Measurements from ENCODE around the gene PTPN11.
"Not testable (repeated sequence)": the region's sequence is repeated elsewhere in the genome, so short reads cannot be mapped to it uniquely, and the experiment has no call there.

The PTPN11 gene

DNA sequence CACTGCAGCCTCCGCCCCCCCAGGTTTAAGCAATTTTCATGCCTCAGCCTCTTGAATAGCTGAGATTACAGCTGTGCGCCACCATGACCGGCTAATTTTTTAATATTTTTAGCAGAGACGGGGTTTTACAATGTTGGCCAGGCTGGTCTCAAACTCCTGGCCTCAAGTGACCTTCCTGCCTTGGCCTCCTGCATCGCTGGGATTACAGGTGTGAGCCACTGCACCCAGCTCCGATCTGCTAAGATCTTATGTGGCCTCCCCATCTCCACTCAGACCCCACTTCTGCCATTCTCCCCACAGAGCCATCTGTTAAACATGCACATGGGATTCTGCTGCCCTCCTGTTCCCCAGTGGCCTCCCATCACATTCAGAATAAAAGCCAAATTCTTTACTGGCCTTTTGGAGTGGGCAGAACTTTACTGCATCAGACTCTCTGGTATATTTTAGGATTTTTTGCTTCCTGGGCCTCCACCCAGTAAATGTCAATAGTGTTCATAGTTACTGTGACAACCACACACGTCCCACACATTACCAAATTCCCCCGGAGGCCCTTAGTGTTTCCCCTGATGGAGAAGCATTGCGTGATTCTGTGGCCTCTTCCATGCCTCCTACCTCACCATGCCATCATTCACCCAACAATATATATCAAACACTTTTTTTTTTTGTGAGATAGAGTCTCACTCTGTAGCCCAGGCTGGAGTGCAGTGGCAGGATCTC lies 96.3 kb downstream of the PTPN11 start:
- no peaks in the 10 kb centered on the region for H3K4me1 ChIP-seq (ENCODE audit: control insufficient read depth, insufficient read depth, low read length)
- no peaks in the 10 kb centered on the region for H3K36me3 ChIP-seq (ENCODE audit: control insufficient read depth, insufficient read depth, low read length)
- no peak overlapping the region for H3K9ac ChIP-seq (ENCODE audit: low read depth, low read length)
- no peaks in the 10 kb centered on the region for H3K9me3 ChIP-seq (ENCODE audit: control insufficient read depth, insufficient read depth, low read length)
- no peak overlapping the region for H3K27ac ChIP-seq (ENCODE audit: low read depth, low read length)
- H3K27me3 ChIP-seq (ENCODE audit: control insufficient read depth, insufficient read depth, low read length): no peaks in the 10 kb centered on the region
- no peak overlapping the region for H3K4me3 ChIP-seq (ENCODE audit: low read depth, low read length)

DNA sequence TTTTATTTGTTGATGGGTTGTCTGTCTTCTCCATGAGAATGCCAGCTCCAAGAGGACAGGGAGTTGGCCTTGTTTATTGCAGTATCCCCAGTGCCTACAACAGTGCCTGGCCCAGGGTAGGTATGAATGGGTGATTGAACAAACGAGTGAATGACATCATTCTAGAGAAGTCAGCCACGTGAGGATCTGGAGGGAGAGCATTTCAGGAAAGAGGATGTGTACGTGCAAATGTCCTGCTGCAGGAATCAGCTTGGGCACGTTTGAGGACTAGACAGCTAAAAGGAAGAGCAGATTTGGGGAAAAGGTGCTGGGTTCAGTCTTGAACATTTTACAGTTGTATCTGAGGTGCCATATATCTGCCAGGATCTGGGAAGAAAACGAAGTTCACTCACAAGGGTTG lies 97.1 kb downstream of the PTPN11 start:
- no peaks in the 10 kb centered on the region for H3K9me3 ChIP-seq (ENCODE audit: control insufficient read depth, insufficient read depth, low read length)

DNA sequence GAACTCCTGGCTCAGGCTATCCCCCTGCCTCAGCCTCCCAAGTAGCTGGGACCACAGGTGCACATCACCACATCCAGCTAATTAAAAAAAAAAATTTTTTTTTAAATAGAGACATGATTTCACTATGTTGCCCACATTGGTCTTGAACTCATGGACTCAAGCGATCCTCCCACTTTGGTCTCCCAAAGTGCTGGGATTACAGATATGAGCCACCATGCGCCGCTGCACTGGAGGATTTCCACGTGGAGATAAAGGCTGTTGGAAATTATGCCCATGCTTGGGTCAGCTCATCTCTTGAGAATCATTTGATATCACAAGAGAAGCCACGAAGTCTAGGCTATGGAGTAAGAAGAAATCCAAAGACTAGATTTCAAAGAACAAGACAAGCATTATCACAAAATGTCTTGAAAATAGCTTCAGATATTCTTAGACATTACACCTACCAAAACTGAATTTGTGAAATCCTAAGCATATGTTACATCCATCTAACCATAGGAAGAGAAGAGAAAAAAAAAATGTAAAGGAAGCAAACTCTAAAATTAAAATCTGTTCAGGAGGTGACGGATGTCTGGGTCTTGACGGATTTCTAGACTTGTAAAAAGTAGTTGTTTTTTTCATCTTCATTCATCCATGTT lies 99.1 kb downstream of the PTPN11 start:
- Histone ChIP-seq H3K36me3 (ENCODE audit: control insufficient read depth, insufficient read depth, low read length) (no peaks in the 10 kb centered on the region), H3K4me1 (ENCODE audit: control insufficient read depth, insufficient read depth, low read length) (no peaks in the 10 kb centered on the region), H3K9me3 (ENCODE audit: control insufficient read depth, insufficient read depth, low read length) (no peaks in the 10 kb centered on the region), H3K27me3 (ENCODE audit: control insufficient read depth, insufficient read depth, low read length) (no peaks in the 10 kb centered on the region), H3K27ac (ENCODE audit: low read depth, low read length) (no peak overlapping the region), H3K9ac (ENCODE audit: low read depth, low read length) (no peak overlapping the region), H3K4me3 (ENCODE audit: low read depth, low read length) (no peak overlapping the region)

More for the DNA sequence above, 97.1 kb downstream of the PTPN11 start:
- H3K36me3 ChIP-seq (ENCODE audit: control insufficient read depth, insufficient read depth, low read length): no peaks in the 10 kb centered on the region
- H3K4me3 ChIP-seq (ENCODE audit: low read depth, low read length): no peak overlapping the region
- H3K27me3 ChIP-seq (ENCODE audit: control insufficient read depth, insufficient read depth, low read length): no peaks in the 10 kb centered on the region
- H3K4me1 ChIP-seq (ENCODE audit: control insufficient read depth, insufficient read depth, low read length): no peaks in the 10 kb centered on the region
- no peak overlapping the region for H3K9ac ChIP-seq (ENCODE audit: low read depth, low read length)
- no peak overlapping the region for H3K27ac ChIP-seq (ENCODE audit: low read depth, low read length)

DNA sequence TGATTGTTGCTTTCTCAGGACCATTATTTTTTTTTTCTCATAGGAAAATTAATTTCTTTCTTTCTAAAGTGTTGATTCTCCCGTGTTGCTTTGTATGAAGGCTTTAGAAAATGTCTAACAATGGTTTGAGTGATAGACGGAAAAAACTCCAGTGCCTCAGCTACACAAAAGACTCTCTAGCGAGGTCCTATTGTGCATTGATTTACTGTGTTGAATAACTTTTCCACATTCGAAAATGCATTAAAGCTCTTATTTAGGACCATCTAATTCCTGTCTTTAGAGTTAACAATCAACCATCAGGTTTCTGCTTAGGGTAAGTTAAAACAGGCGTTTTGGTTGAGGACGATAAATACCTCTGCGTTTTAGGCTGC lies 99.6 kb downstream of the PTPN11 start:
- Histone ChIP-seq H3K27ac (ENCODE audit: low read depth, low read length) (no peak overlapping the region), H3K36me3 (ENCODE audit: control insufficient read depth, insufficient read depth, low read length) (no peaks in the 10 kb centered on the region), H3K4me3 (ENCODE audit: low read depth, low read length) (no peak overlapping the region), H3K9me3 (ENCODE audit: control insufficient read depth, insufficient read depth, low read length) (no peaks in the 10 kb centered on the region), H3K9ac (ENCODE audit: low read depth, low read length) (no peak overlapping the region), H3K27me3 (ENCODE audit: control insufficient read depth, insufficient read depth, low read length) (no peaks in the 10 kb centered on the region), H3K4me1 (ENCODE audit: control insufficient read depth, insufficient read depth, low read length) (no peaks in the 10 kb centered on the region)

DNA sequence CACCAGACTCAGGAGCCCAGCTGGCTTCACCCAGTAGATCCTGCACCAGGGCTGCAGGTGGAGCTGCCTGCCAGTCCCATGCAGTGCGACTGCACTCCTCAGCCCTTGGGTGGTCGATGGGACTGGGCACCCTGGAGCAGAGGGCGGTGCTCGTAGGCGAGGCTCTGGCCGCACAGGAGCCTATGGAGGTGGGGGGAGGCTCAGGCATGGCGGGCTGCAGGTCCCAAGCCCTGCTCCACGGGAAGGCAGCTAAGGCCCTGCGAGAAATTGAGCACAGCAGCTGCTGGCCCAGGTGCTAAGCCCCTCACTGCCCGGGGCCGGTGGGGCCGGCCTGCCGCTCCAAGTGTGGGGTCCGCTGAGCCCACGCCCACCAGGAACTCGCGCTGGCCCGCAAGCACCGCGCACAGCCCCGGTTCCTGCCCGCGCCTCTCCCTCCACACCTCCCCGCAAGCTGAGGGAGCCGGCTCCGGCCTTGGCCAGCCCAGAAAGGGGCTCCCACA lies 101.1 kb downstream of the PTPN11 start:
- H3K27me3 ChIP-seq (ENCODE audit: control insufficient read depth, insufficient read depth, low read length); H3K4me1 ChIP-seq (ENCODE audit: control insufficient read depth, insufficient read depth, low read length); H3K4me3 ChIP-seq (ENCODE audit: low read depth, low read length): not testable (repeated sequence)

DNA sequence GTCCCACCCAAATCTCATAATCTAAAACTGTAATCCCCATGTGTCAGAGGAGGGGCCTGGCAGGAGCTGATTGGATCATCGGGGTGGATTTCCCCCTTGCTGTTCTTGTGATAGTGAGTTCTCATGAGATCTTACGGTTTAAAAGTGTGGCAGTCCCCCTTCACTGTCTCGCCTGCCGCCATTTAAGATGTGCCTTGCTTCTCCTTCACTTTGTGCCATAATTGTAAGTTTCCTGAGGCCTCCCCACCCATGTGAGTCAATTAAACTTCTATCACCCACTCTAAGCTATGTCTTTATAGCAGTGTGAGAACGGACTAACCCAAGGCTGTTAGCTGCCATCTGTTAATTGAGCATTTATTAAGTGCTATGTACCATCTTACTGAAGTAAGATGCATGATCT lies 105.1 kb downstream of the PTPN11 start:
- no peaks in the 10 kb centered on the region for H3K9me3 ChIP-seq (ENCODE audit: control insufficient read depth, insufficient read depth, low read length)

More for the DNA sequence above, 101.1 kb downstream of the PTPN11 start:
- H3K9me3 ChIP-seq (ENCODE audit: control insufficient read depth, insufficient read depth, low read length); H3K9ac ChIP-seq (ENCODE audit: low read depth, low read length); H3K36me3 ChIP-seq (ENCODE audit: control insufficient read depth, insufficient read depth, low read length); H3K27ac ChIP-seq (ENCODE audit: low read depth, low read length): not testable (repeated sequence)

DNA sequence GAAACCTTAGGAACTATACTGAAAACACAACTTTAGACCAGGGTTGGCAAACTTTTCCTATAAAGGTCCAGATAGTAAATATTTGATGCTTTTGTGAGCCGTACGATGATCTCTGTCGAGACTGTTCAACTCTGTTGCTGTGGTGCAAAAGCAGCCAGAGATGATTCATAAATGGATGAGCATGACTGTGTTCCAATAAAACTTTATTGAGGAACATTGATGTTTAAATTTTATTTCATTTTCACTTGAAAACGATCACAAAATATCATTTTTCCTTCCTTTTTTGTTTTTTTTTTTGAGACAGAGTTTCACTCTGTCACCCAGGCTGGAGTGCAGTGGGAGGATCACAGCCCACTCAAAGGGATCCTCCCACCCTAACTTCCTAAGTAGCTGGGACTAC lies 105.5 kb downstream of the PTPN11 start:
- no peak overlapping the region for H3K4me3 ChIP-seq (ENCODE audit: low read depth, low read length)
- no peaks in the 10 kb centered on the region for H3K9me3 ChIP-seq (ENCODE audit: control insufficient read depth, insufficient read depth, low read length)
- no peak overlapping the region for H3K9ac ChIP-seq (ENCODE audit: low read depth, low read length)
- H3K27ac ChIP-seq (ENCODE audit: low read depth, low read length): no peak overlapping the region
- H3K27me3 ChIP-seq (ENCODE audit: control insufficient read depth, insufficient read depth, low read length): no peaks in the 10 kb centered on the region
- H3K4me1 ChIP-seq (ENCODE audit: control insufficient read depth, insufficient read depth, low read length): no peaks in the 10 kb centered on the region
- no peaks in the 10 kb centered on the region for H3K36me3 ChIP-seq (ENCODE audit: control insufficient read depth, insufficient read depth, low read length)

More for the DNA sequence above, 105.1 kb downstream of the PTPN11 start:
- no peaks in the 10 kb centered on the region for H3K4me1 ChIP-seq (ENCODE audit: control insufficient read depth, insufficient read depth, low read length)
- no peak overlapping the region for H3K4me3 ChIP-seq (ENCODE audit: low read depth, low read length)
- no peaks in the 10 kb centered on the region for H3K27me3 ChIP-seq (ENCODE audit: control insufficient read depth, insufficient read depth, low read length)
- H3K9ac ChIP-seq (ENCODE audit: low read depth, low read length): no peak overlapping the region
- no peaks in the 10 kb centered on the region for H3K36me3 ChIP-seq (ENCODE audit: control insufficient read depth, insufficient read depth, low read length)
- no peak overlapping the region for H3K27ac ChIP-seq (ENCODE audit: low read depth, low read length)

DNA sequence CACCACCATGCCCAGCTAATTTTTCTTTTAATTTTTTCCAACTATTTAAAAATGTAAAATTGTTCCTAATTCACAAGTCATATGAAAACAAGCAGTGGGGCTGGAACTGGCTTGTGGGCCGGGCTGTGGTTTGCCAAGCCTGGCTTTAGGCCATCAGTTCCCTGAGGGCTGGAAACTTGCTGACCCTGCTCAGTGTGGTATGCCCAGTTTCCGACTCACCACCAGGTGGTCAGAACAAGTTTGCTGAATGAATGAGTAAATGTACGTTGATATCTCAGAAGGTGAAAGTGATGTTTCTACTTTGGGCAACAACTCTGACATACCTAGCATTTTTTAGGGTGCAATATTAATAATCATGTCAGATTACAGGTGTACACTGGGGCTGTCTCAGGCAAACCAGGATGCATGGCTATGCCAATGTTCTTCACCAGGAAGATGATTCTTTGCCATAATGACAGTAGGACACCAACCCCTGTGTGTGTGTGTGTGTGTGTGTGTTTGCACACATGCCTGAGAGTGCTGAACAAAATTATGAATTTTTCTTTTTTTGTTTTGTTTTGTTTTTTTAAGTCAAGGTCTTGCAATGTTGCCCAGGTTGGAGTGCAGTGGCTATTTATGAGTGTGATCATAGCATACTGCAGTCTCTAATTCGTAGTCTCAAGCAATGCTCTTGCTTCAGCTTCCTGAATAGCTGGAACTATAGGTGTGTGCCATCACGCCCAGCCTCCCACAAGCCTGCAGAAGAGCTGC lies 106.1 kb downstream of the PTPN11 start:
- Histone ChIP-seq H3K4me1 (ENCODE audit: control insufficient read depth, insufficient read depth, low read length) (no peaks in the 10 kb centered on the region), H3K9ac (ENCODE audit: low read depth, low read length) (no peak overlapping the region), H3K9me3 (ENCODE audit: control insufficient read depth, insufficient read depth, low read length) (no peaks in the 10 kb centered on the region), H3K4me3 (ENCODE audit: low read depth, low read length) (no peak overlapping the region), H3K27me3 (ENCODE audit: control insufficient read depth, insufficient read depth, low read length) (no peaks in the 10 kb centered on the region), H3K36me3 (ENCODE audit: control insufficient read depth, insufficient read depth, low read length) (no peaks in the 10 kb centered on the region), H3K27ac (ENCODE audit: low read depth, low read length) (no peak overlapping the region)

DNA sequence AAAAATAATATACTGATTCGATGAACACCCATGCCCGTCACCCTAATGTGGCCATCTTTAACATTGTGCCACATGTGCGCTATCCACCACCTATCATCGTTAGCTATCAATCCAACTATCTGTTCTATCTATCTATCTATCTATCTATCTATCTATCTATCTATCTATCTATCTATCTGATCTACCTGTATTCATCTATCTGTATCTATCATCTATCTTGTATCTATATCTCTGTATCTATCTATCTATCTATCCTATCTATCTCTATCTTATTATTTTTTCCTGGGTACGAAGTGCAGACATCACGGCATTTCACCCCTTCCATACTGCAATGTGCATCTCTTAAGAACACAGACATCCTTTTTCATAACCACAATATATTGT lies 106.7 kb downstream of the PTPN11 start:
- no peak overlapping the region for H3K4me3 ChIP-seq (ENCODE audit: low read depth, low read length)
- H3K9me3 ChIP-seq (ENCODE audit: control insufficient read depth, insufficient read depth, low read length): no peaks in the 10 kb centered on the region
- H3K27me3 ChIP-seq (ENCODE audit: control insufficient read depth, insufficient read depth, low read length): no peaks in the 10 kb centered on the region
- H3K27ac ChIP-seq (ENCODE audit: low read depth, low read length): no peak overlapping the region
- no peaks in the 10 kb centered on the region for H3K4me1 ChIP-seq (ENCODE audit: control insufficient read depth, insufficient read depth, low read length)
- H3K36me3 ChIP-seq (ENCODE audit: control insufficient read depth, insufficient read depth, low read length): no peaks in the 10 kb centered on the region
- no peak overlapping the region for H3K9ac ChIP-seq (ENCODE audit: low read depth, low read length)

DNA sequence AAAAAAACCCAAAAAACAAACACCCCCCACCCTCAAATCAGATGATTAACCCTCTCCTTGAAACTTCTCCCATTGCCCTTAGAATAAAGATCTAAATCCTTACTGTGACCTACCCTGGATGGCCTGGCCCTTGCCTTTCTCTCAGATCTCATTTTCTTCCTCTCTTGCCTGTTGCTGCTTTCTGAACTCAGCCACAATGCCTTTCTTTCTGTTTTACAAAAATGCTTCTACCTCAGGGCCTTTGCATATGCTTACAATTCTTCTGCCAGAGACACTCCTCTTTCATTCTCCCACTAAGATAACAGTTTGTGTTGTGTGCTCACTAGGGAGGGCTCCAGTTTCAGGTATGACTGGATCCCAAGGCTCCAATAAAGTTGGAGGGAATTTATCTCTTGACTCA lies 108.3 kb downstream of the PTPN11 start:
- Histone ChIP-seq H3K4me3 (ENCODE audit: low read depth, low read length) (no peak overlapping the region), H3K27ac (ENCODE audit: low read depth, low read length) (no peak overlapping the region), H3K36me3 (ENCODE audit: control insufficient read depth, insufficient read depth, low read length) (no peaks in the 10 kb centered on the region), H3K4me1 (ENCODE audit: control insufficient read depth, insufficient read depth, low read length) (no peaks in the 10 kb centered on the region), H3K9me3 (ENCODE audit: control insufficient read depth, insufficient read depth, low read length) (no peaks in the 10 kb centered on the region), H3K9ac (ENCODE audit: low read depth, low read length) (no peak overlapping the region), H3K27me3 (ENCODE audit: control insufficient read depth, insufficient read depth, low read length) (no peaks in the 10 kb centered on the region)

DNA sequence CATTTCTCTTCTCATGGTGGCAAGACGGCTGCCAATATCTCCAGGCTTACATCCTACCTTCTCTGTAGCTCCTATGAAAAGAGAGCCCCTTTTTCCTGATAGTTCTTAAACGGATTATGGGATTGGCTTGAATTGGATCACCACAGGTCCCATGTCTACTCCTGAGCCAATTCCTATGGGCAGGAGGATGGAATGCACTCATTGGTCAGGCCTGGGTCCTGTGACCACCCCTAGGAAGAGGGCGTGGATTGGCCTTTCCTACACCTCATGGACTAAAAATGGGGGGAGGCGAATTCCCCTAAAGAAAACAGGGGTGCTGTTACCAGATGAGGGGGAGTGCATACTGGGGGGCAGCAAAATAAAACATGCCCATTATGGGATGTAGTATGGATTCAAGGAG lies 108.8 kb downstream of the PTPN11 start:
- no peaks in the 10 kb centered on the region for H3K4me1 ChIP-seq (ENCODE audit: control insufficient read depth, insufficient read depth, low read length)
- no peak overlapping the region for H3K4me3 ChIP-seq (ENCODE audit: low read depth, low read length)
- no peaks in the 10 kb centered on the region for H3K9me3 ChIP-seq (ENCODE audit: control insufficient read depth, insufficient read depth, low read length)
- H3K27me3 ChIP-seq (ENCODE audit: control insufficient read depth, insufficient read depth, low read length): no peaks in the 10 kb centered on the region
- no peak overlapping the region for H3K27ac ChIP-seq (ENCODE audit: low read depth, low read length)
- H3K9ac ChIP-seq (ENCODE audit: low read depth, low read length): no peak overlapping the region
- H3K36me3 ChIP-seq (ENCODE audit: control insufficient read depth, insufficient read depth, low read length): no peaks in the 10 kb centered on the region

All from HUES48 (cell line).